Osteoblast (primary cell): Measurements from ENCODE around the gene SOCS2. TPM values are rescaled to one million over a fixed set of nuclear protein-coding genes. Genes with fewer than 3 reads are reported as not detected.
A peak's percentile ranks its signal among the peaks of the same experiment; 100 is the strongest.

ENCODE experiments used
- DNase-seq: peaks from one replicate; pipeline ENCODE4 v3.0.0; 2011; ENCODE audit warnings: low spot score, mixed read lengths; ENCODE audit not compliant: insufficient read length; ENCODE audit errors: missing footprints
- H2AFZ ChIP-seq: 2 replicates; pipeline ENCODE4 v1.6.0; 2011; ENCODE audit warnings: mild to moderate bottlenecking, low read length
- H3K27ac ChIP-seq: 2 replicates; pipeline ENCODE4 v1.5.1; 2011; ENCODE audit warnings: mild to moderate bottlenecking, low read depth, low read length, moderate library complexity
- H3K27me3 ChIP-seq: 2 replicates; pipeline ENCODE4 v1.6.0; 2012; ENCODE audit warnings: mild to moderate bottlenecking, control low read depth, inconsistent platforms, low read length, moderate library complexity; ENCODE audit not compliant: insufficient read depth
- H3K36me3 ChIP-seq: 2 replicates; pipeline ENCODE4 v1.5.1; 2011; ENCODE audit warnings: mild to moderate bottlenecking, low read length, control low read depth, moderate library complexity; ENCODE audit not compliant: insufficient read depth
- H3K4me1 ChIP-seq: 2 replicates; pipeline ENCODE4 v1.5.1; 2011; ENCODE audit warnings: mild to moderate bottlenecking, low read length, control low read depth, moderate library complexity; ENCODE audit not compliant: insufficient read depth
- H3K4me2 ChIP-seq: 2 replicates; pipeline ENCODE4 v1.6.0; 2011; ENCODE audit warnings: mild to moderate bottlenecking, low read length; ENCODE audit not compliant: insufficient read depth
- H3K4me3 ChIP-seq: fragments of 200-600 bp; sonication (generic); 3 replicates; pipeline ENCODE4 v1.5.1; 2012; ENCODE audit warnings: mild to moderate bottlenecking, low read length, inconsistent platforms; ENCODE audit not compliant: insufficient read depth
- H3K79me2 ChIP-seq: 2 replicates; pipeline ENCODE4 v1.6.0; 2012; ENCODE audit warnings: mild to moderate bottlenecking, low read length, control low read depth, inconsistent platforms; ENCODE audit not compliant: insufficient read depth
- H3K9me3 ChIP-seq: 2 replicates; pipeline ENCODE4 v1.5.1; 2011; ENCODE audit warnings: low read depth, low read length, control low read depth
- H4K20me1 ChIP-seq: 2 replicates; pipeline ENCODE4 v1.6.0; 2012; ENCODE audit warnings: mild to moderate bottlenecking, low read length, control low read depth; ENCODE audit not compliant: insufficient read depth
- CTCF ChIP-seq: IDR thresholded peaks from 2 replicates; pipeline ENCODE4 v1.5.1; 2011; ENCODE audit warnings: mild to moderate bottlenecking, low read depth, low read length, moderate library complexity; ENCODE audit errors: extremely low read depth
- total RNA-seq: library from RNA; depleted of rRNA; stranded (reverse); fragments of >200 nt; gene quantifications from 2 replicates; pipeline ENCODE4 v1.2.3, GENCODE V29; 2012

The SOCS2 gene
- total RNA-seq, 1 donor, result 32.6 TPM

DNA sequence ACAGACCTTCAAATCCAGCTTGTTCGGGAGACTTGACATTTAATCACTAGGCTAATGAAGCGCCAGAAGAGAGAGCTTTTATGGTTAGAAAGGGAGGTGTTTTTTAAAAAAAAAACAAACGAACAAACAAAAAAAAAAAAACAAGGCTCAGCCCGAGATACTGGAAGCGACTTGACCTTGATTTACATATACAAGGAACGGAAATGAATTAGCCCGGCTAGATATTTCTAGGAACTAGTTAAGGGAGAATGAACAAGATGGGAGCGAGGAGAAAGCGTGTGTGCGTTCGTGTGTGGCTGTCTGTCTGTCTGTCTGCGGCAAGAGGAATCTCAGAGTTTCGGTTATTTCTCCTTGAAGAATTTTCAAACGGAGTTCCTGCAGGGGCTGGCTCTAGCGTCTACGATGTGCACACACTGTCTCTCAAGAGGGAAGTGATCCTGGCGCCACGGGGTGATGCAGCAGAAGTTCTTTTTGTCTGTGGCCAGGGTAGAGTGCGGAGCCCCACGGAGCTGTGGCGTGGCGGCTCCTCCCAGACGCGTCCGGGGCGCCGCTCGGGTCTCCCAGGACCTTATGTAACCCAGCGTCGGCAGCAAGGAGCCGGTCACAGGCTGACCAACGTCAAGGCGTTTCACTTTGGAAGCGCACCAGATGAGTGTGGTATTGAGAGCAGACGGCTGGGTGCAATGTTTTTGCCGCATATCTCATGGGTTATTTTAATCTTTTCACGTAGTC, 18.8 kb downstream of the SOCS2 start:
- no peaks in the 10 kb centered on the region for H3K79me2 ChIP-seq
- no peak for TF ChIP-seq CTCF

DNA sequence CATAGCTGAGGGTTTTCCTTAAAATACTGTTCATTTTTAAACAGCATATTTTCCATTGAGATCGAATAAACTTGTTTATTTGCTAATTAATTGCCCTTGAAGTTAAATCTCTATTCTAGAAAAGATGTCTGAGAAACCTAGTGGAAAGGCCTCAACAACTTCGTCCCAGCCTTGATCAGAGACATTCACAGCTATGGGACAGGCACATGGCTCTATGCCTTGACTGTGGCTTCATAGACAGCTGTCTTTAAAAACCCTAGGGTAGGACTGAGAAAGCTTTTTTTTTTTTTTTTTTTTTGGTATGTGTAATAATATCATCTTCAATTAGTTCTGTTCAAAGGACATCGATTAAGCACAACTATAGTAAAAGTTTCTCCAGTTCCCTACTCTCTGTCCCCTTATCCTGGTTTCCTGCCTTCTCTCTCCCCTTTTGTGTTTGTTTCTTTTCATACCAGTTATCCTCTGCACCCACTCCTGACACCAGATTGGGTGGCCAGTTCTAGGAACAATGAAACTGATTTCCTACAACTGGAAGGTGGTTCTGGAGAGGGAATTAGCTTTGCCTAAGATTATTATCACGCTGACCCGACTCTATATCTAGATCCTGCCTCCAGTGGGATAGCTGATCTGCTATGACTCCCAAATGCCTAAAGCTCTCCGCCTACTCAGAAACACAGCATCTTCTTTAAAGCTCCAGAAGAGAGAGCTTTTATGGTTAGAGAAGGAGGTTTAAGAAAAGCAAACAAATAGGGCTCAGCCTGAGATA, 20.3 kb downstream of the SOCS2 start:
- TF ChIP-seq CTCF, result no peak
- Histone ChIP-seq H3K79me2 (no peaks in the 10 kb centered on the region), H3K4me2 (peak overlapping the region; percentile 95), H4K20me1 (no peaks in the 10 kb centered on the region), H3K4me1 (peaks cover 23% of the 10 kb centered on the region), H2AFZ (peak overlapping the region; percentile 72), H3K27me3 (no peaks in the 10 kb centered on the region), H3K36me3 (no peaks in the 10 kb centered on the region), H3K9me3 (no peaks in the 10 kb centered on the region), H3K27ac (peak overlapping the region; percentile 96), H3K4me3 (no peak overlapping the region)
- peak; percentile 71 for DNase-seq

More for the DNA sequence above, 18.8 kb downstream of the SOCS2 start:
- H3K27ac ChIP-seq, result peak overlapping the region; percentile 96
- H3K4me2 ChIP-seq, result peak overlapping the region; percentile 95
- DNase-seq, result peak; percentile 82
- no peaks in the 10 kb centered on the region for H3K36me3 ChIP-seq
- H3K4me3 ChIP-seq, result peak overlapping the region; percentile 82
- H3K27me3 ChIP-seq, result no peaks in the 10 kb centered on the region
- peaks cover 23% of the 10 kb centered on the region for H3K4me1 ChIP-seq
- H3K9me3 ChIP-seq, result no peaks in the 10 kb centered on the region
- H4K20me1 ChIP-seq, result no peaks in the 10 kb centered on the region
- H2AFZ ChIP-seq, result peak overlapping the region; percentile 91

GRCh38 chr12:93593843-93594242, 21.4 kb downstream of the SOCS2 start:
- no peak for TF ChIP-seq CTCF
- peaks cover 23% of the 10 kb centered on the region for H3K4me1 ChIP-seq
- H3K9me3 ChIP-seq, result no peaks in the 10 kb centered on the region
- H4K20me1 ChIP-seq, result no peaks in the 10 kb centered on the region
- H3K4me3 ChIP-seq, result no peak overlapping the region
- no peak overlapping the region for H2AFZ ChIP-seq
- no peaks in the 10 kb centered on the region for H3K36me3 ChIP-seq
- no peak for DNase-seq
- H3K27ac ChIP-seq, result peak overlapping the region; percentile 96
- H3K79me2 ChIP-seq, result no peaks in the 10 kb centered on the region
- no peaks in the 10 kb centered on the region for H3K27me3 ChIP-seq
- peak overlapping the region; percentile 95 for H3K4me2 ChIP-seq

DNA sequence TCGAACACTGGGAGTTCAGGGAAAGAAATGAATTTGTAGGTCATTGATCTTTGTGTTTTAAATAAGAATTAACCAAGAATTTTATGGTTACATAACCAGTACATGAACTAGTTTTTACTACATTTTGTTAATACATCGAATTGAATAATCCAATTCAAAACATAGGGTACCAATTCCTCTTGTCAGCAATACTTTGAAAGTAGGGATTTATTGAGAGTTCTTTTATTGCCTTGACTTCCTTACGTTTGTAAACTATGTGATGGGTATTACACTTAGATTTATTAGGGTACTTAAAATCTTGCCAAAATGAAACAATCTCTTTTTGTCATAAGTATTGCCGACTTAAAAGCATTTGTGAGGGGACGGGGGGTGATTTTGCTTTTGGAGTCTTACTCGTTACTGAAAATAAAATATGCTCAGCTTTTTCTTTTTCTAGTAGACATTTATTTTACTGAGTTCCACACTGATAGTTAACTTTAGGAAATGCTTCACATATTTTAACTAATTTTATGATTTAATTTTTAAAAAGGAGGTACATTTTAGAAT, 22.4 kb downstream of the SOCS2 start:
- H3K4me1 ChIP-seq, result peaks cover 23% of the 10 kb centered on the region
- no peaks in the 10 kb centered on the region for H3K27me3 ChIP-seq
- no peak for DNase-seq
- peak overlapping the region; percentile 71 for H2AFZ ChIP-seq
- H3K4me3 ChIP-seq, result peak overlapping the region; percentile 57
- H3K27ac ChIP-seq, result peak overlapping the region; percentile 96
- no peaks in the 10 kb centered on the region for H3K79me2 ChIP-seq
- no peak for TF ChIP-seq CTCF
- no peaks in the 10 kb centered on the region for H3K9me3 ChIP-seq
- H4K20me1 ChIP-seq, result no peaks in the 10 kb centered on the region
- H3K4me2 ChIP-seq, result peak overlapping the region; percentile 95
- no peaks in the 10 kb centered on the region for H3K36me3 ChIP-seq
